H1 (cell line): Measurements from ENCODE around the gene ENKD1. TPM values are rescaled to one million over a fixed set of nuclear protein-coding genes. Genes with fewer than 3 reads are reported as not detected.

ENCODE experiments used
- BRCA1 ChIP-seq: IDR thresholded peaks from 2 replicates; pipeline ENCODE4 v1.6.1; 2012; ENCODE audit warnings: low read depth, low read length, improper control_type of control experiment
- CBX8 ChIP-seq: fragments of 300-800, 300-1000 bp; sonication (generic); IDR thresholded peaks from 2 replicates; pipeline ENCODE4 v1.7.1; 2016; ENCODE audit warnings: low read depth, low read length, borderline replicate concordance
- CEBPB ChIP-seq: IDR thresholded peaks from 2 replicates; pipeline ENCODE4 v1.6.1; 2012; ENCODE audit warnings: low read depth, low read length
- CHD7 ChIP-seq: fragments of 300-600 bp; sonication (generic); IDR thresholded peaks from 2 replicates; pipeline ENCODE4 v1.7.1; 2012; ENCODE audit warnings: low read length, moderate library complexity, mild to moderate bottlenecking, inconsistent platforms; ENCODE audit not compliant: insufficient replicate concordance
- CTBP2 ChIP-seq: IDR thresholded peaks from 2 replicates; pipeline ENCODE4 v1.7.0; 2011; ENCODE audit warnings: borderline replicate concordance, mild to moderate bottlenecking, moderate library complexity, mixed read lengths, low read length; ENCODE audit not compliant: insufficient read depth, insufficient read length
- EGR1 ChIP-seq: IDR thresholded peaks from 2 replicates; pipeline ENCODE4 v1.6.1; 2011; ENCODE audit warnings: low read depth, low read length, borderline replicate concordance
- EP300 ChIP-seq, 2 experiments: IDR thresholded peaks; 1 replicate in 1 of 2; 2 replicates in 1 of 2; pipeline ENCODE4 v1.6.1; 2011 to 2012; ENCODE audit warnings: low read depth in 2 of 2, low read length in 2 of 2, mild to moderate bottlenecking in 2 of 2, borderline replicate concordance in 1 of 2, inconsistent platforms in 1 of 2, moderate library complexity in 1 of 2
- RXRA ChIP-seq: IDR thresholded peaks from 2 replicates; pipeline ENCODE4 v1.6.1; 2011; ENCODE audit warnings: low read depth, mild to moderate bottlenecking, low read length, moderate library complexity; ENCODE audit not compliant: insufficient read depth
- SP1 ChIP-seq: IDR thresholded peaks from 2 replicates; pipeline ENCODE4 v1.6.1; 2011; ENCODE audit warnings: low read depth, low read length
- SUZ12 ChIP-seq: fragments of 200-600 bp; sonication (generic); IDR thresholded peaks from 2 replicates; pipeline ENCODE4 v1.6.1; 2012; ENCODE audit warnings: mild to moderate bottlenecking, inconsistent platforms, low read length, moderate library complexity, mixed read lengths
- polyA plus RNA-seq, 7 experiments: library from polyadenylated mRNA; depleted of rRNA in 3 of 7; stranded (reverse) in 5 of 7; unstranded in 2 of 7; fragments of >200 nt in 5 of 7; fragments of 200-250 nt in 2 of 7; gene quantifications; 1 replicate in 5 of 7; 2 replicates in 1 of 7; 4 replicates in 1 of 7; pipeline versions ENCODE4 v1.2.1 to v1.2.3, GENCODE V29; 2011 to 2013; ENCODE audit warnings: missing spikeins in 2 of 7, mixed read lengths in 2 of 7
- total RNA-seq: library from RNA; stranded (reverse); fragmentation: NEBNext Ultra II Directional; extraction: Animal tissue kit (Norgen Biotek cat#: 25700); gene quantifications from 2 replicates; pipeline ENCODE4 v1.2.1, GENCODE V29; 2021

The ENKD1 gene
- total and polyA plus RNA-seq, 2 of the 8 experiments (the other 6 are each of a cell fraction or from before 2014, with no cell fraction given), result 12.9 to 16.1 TPM

GRCh38 chr16:67666559-67667452, at the start of gene ENKD1, which contains the start of gene C16orf86 (continued):
- no peak for TF ChIP-seq CHD7
- no peak for TF ChIP-seq EP300 (IDR thresholded peaks at IDR 0.05; ENCODE audit: borderline replicate concordance in 1 of 2, low read depth in 2 of 2, low read length in 2 of 2)
- no peak for TF ChIP-seq CBX8
- TF ChIP-seq CEBPB, result no peak
- TF ChIP-seq BRCA1, result no peak
- no peak for TF ChIP-seq CTBP2
- no peak for TF ChIP-seq SP1
- no peak for TF ChIP-seq RXRA
- no peak for TF ChIP-seq SUZ12
- no peak for TF ChIP-seq EGR1
